HL-60 (cell line): Measurements from ENCODE around the gene TMEM131L.

Experiments used
- DNase-seq, 2 experiments: peaks; one replicate each; pipeline ENCODE4 v3.0.0-alpha.2; 2010 to 2020; ENCODE audit warnings: low read depth in 1 of 2, low spot score in 1 of 2
- H3K27ac ChIP-seq: fragments of 250-450 bp; sonication (Bioruptor Pico); replicated peaks from 2 replicates; pipeline ENCODE4 v1.5.1; 2020; ENCODE audit warnings: mild to moderate bottlenecking, moderate library complexity
- H3K27me3 ChIP-seq: fragments of 250-450 bp; sonication (Bioruptor Pico); 2 replicates; pipeline ENCODE4 v1.5.1; 2021; ENCODE audit warnings: mild to moderate bottlenecking, moderate library complexity; ENCODE audit not compliant: insufficient read depth, poor library complexity, severe bottlenecking
- H3K4me3 ChIP-seq: replicated peaks from 2 replicates; pipeline ENCODE4 v1.5.1; 2011; ENCODE audit warnings: mild to moderate bottlenecking, control low read depth, low read length; ENCODE audit not compliant: insufficient read depth
- CTCF ChIP-seq: IDR thresholded peaks from one replicate; pipeline ENCODE4 v1.5.1; 2011; ENCODE audit warnings: low read length, control low read depth, inconsistent platforms; ENCODE audit not compliant: insufficient read depth
- GABPA ChIP-seq: IDR thresholded peaks from 2 replicates; pipeline ENCODE4 v1.6.1; 2012; ENCODE audit warnings: low read depth
- POLR2AphosphoS5 ChIP-seq: IDR thresholded peaks from 2 replicates; pipeline ENCODE4 v1.6.1; 2012; ENCODE audit warnings: low read depth
- REST ChIP-seq: IDR thresholded peaks from 2 replicates; pipeline ENCODE4 v1.6.1; 2012; ENCODE audit warnings: low read depth; ENCODE audit not compliant: insufficient replicate concordance
- SPI1 ChIP-seq: IDR thresholded peaks from 2 replicates; pipeline ENCODE4 v1.6.1; 2012; ENCODE audit warnings: low read depth, mild to moderate bottlenecking, borderline replicate concordance

Gene TMEM131L

GRCh38 chr4:153589703-153590595 is 123.8 kb downstream of the TMEM131L start:
- no peak overlapping the region for H3K27ac ChIP-seq
- no peaks in the 10 kb centered on the region for H3K27me3 ChIP-seq
- TF ChIP-seq POLR2AphosphoS5: no peak
- no peak for TF ChIP-seq SPI1
- no peak for TF ChIP-seq CTCF
- no peak for TF ChIP-seq REST
- no peak for TF ChIP-seq GABPA
- H3K4me3 ChIP-seq: no peak overlapping the region
- DNase-seq: no peak

GRCh38 chr4:153591441-153591840 is 125.3 kb downstream of the TMEM131L start:
- DNase-seq: no peak
- no peak for TF ChIP-seq POLR2AphosphoS5
- no peak for TF ChIP-seq GABPA
- no peak for TF ChIP-seq CTCF
- TF ChIP-seq SPI1: no peak
- Histone ChIP-seq H3K27ac (no peak overlapping the region), H3K27me3 (no peaks in the 10 kb centered on the region), H3K4me3 (no peak overlapping the region)

GRCh38 chr4:153592064-153592463 is 125.9 kb downstream of the TMEM131L start:
- no peak for DNase-seq
- no peak overlapping the region for H3K27ac ChIP-seq
- no peak overlapping the region for H3K4me3 ChIP-seq
- H3K27me3 ChIP-seq: no peaks in the 10 kb centered on the region
- no peak for TF ChIP-seq CTCF

GRCh38 chr4:153593161-153593560 is 127.0 kb downstream of the TMEM131L start:
- no peaks in the 10 kb centered on the region for H3K27me3 ChIP-seq
- no peak for DNase-seq
- H3K4me3 ChIP-seq: no peak overlapping the region
- TF ChIP-seq CTCF (no peak), SPI1 (no peak), GABPA (no peak), REST (no peak), POLR2AphosphoS5 (no peak)
- no peak overlapping the region for H3K27ac ChIP-seq
